Measurements from ENCODE around the gene FILIP1L.

Gene FILIP1L

GRCh38 chr3:100004931-100005330 lies 109.4 kb downstream of the FILIP1L start:
- Histone ChIP-seq H3K36me3 (ENCODE audit: insufficient read depth, low read length) (no peaks in the 10 kb centered on the region), H3K4me2 (ENCODE audit: low read depth, low read length, poor library complexity, severe bottlenecking) (no peak overlapping the region), H3F3A (ENCODE audit: low read depth) (no peaks in the 10 kb centered on the region; the same call in 1 of the 2 replicates), H3K9me3 (ENCODE audit: insufficient read depth, low read depth, low read length) (no peaks in the 10 kb centered on the region), H3K4me3 (ENCODE audit: low read length, poor library complexity, severe bottlenecking) (no peak overlapping the region), H3K9ac (ENCODE audit: low read depth, low read length, poor library complexity, severe bottlenecking) (no peak overlapping the region), H3K27me3 (ENCODE audit: insufficient read depth, low read length, poor library complexity, severe bottlenecking) (no peaks in the 10 kb centered on the region), H4K20me1 (ENCODE audit: insufficient read depth, low read length, poor library complexity, severe bottlenecking) (no peaks in the 10 kb centered on the region), H3K9me2 (replicated peaks; ENCODE audit: low read depth, low read length) (no peaks in the 10 kb centered on the region), H2AFZ (ENCODE audit: low read length) (no peak overlapping the region), H3K79me2 (ENCODE audit: insufficient read depth, low read length) (no peaks in the 10 kb centered on the region), H3K4me1 (ENCODE audit: insufficient read depth, low read length, poor library complexity, severe bottlenecking) (peaks cover 29% of the 10 kb centered on the region)
- TF ChIP-seq CTCF (conservative IDR thresholded peaks at IDR 0.05; ENCODE audit: low read length), result no peak
- no peak for TF ChIP-seq EZH2phosphoT487 (IDR thresholded peaks at IDR 0.05; ENCODE audit: borderline replicate concordance)

GRCh38 chr3:100003609-100004503 lies 110.4 kb downstream of the FILIP1L start:
- H3K9me2 ChIP-seq (replicated peaks; ENCODE audit: low read depth, low read length), result no peaks in the 10 kb centered on the region
- no peaks in the 10 kb centered on the region for H3K79me2 ChIP-seq (ENCODE audit: insufficient read depth, low read length)
- H3K4me1 ChIP-seq (ENCODE audit: insufficient read depth, low read length, poor library complexity, severe bottlenecking), result peaks cover 29% of the 10 kb centered on the region
- no peak overlapping the region for H3K4me3 ChIP-seq (ENCODE audit: low read length, poor library complexity, severe bottlenecking)
- no peak overlapping the region for H3K9ac ChIP-seq (ENCODE audit: low read depth, low read length, poor library complexity, severe bottlenecking)
- H3K36me3 ChIP-seq (ENCODE audit: insufficient read depth, low read length), result no peaks in the 10 kb centered on the region
- H3K4me2 ChIP-seq (ENCODE audit: low read depth, low read length, poor library complexity, severe bottlenecking), result no peak overlapping the region
- H3K9me3 ChIP-seq (ENCODE audit: insufficient read depth, low read depth, low read length), result no peaks in the 10 kb centered on the region
- TF ChIP-seq CTCF (conservative IDR thresholded peaks at IDR 0.05; ENCODE audit: low read length), result no peak
- no peak for TF ChIP-seq EZH2phosphoT487 (IDR thresholded peaks at IDR 0.05; ENCODE audit: borderline replicate concordance)
- no peaks in the 10 kb centered on the region for H4K20me1 ChIP-seq (ENCODE audit: insufficient read depth, low read length, poor library complexity, severe bottlenecking)
- no peaks in the 10 kb centered on the region for H3K27me3 ChIP-seq (ENCODE audit: insufficient read depth, low read length, poor library complexity, severe bottlenecking)
- H2AFZ ChIP-seq (ENCODE audit: low read length), result no peak overlapping the region
- no peaks in the 10 kb centered on the region for H3F3A ChIP-seq (ENCODE audit: low read depth)

GRCh38 chr3:100002599-100003350 lies 111.5 kb downstream of the FILIP1L start:
- Histone ChIP-seq H3K27me3 (ENCODE audit: insufficient read depth, low read length, poor library complexity, severe bottlenecking) (no peaks in the 10 kb centered on the region), H3K4me2 (ENCODE audit: low read depth, low read length, poor library complexity, severe bottlenecking) (no peak overlapping the region), H3K9me2 (replicated peaks; ENCODE audit: low read depth, low read length) (no peaks in the 10 kb centered on the region), H3K4me1 (ENCODE audit: insufficient read depth, low read length, poor library complexity, severe bottlenecking) (peaks cover 29% of the 10 kb centered on the region), H2AFZ (ENCODE audit: low read length) (no peak overlapping the region), H3K79me2 (ENCODE audit: insufficient read depth, low read length) (no peaks in the 10 kb centered on the region), H3K9me3 (ENCODE audit: insufficient read depth, low read depth, low read length) (no peaks in the 10 kb centered on the region), H3K4me3 (ENCODE audit: low read length, poor library complexity, severe bottlenecking) (no peak overlapping the region), H3F3A (ENCODE audit: low read depth) (no peaks in the 10 kb centered on the region), H3K9ac (ENCODE audit: low read depth, low read length, poor library complexity, severe bottlenecking) (no peak overlapping the region), H4K20me1 (ENCODE audit: insufficient read depth, low read length, poor library complexity, severe bottlenecking) (no peaks in the 10 kb centered on the region), H3K36me3 (ENCODE audit: insufficient read depth, low read length) (no peaks in the 10 kb centered on the region)
- TF ChIP-seq EZH2phosphoT487 (IDR thresholded peaks at IDR 0.05; ENCODE audit: borderline replicate concordance) (no peak), CTCF (conservative IDR thresholded peaks at IDR 0.05; ENCODE audit: low read length) (no peak)

All from Loucy (cell line).